A673 (cell line): ENCODE results near the gene N4BP2. TPM values are rescaled to one million over a fixed set of nuclear protein-coding genes. Genes with fewer than 3 reads are reported as not detected.

Experiments
- BruUV-seq: library from RNA; stranded (reverse); fragments of 400-500 nt; replicated peaks from 2 replicates; lab custom pipeline; 2021; lab: Mats Ljungman, UMichigan
- CTCF ChIA-PET: fragments of 300-600 bp; sonication (Branson Sonifier 250); formaldehyde crosslinking; loops from one replicate; lab custom pipeline; 2022; ENCODE audit warnings: antibody characterized with exemption; lab: Charles Lee
- POLR2A ChIA-PET: fragments of 300-600 bp; sonication (Branson Sonifier 250); formaldehyde crosslinking; loops from one replicate; lab custom pipeline; 2022; ENCODE audit warnings: antibody characterized with exemption; ENCODE audit not compliant: low non-redundant PET; lab: Charles Lee
- DNase-seq: peaks from one replicate; pipeline ENCODE4 v3.0.0-alpha.2; 2015; ENCODE audit warnings: low spot score
- H3K27ac ChIP-seq: fragments of 200-600 bp; sonication (generic); 2 replicates; pipeline ENCODE4 v1.5.1; 2016; ENCODE audit warnings: mixed run types, low read depth, mild to moderate bottlenecking, mixed read lengths, antibody characterized with exemption, low read length; ENCODE audit not compliant: poor library complexity, severe bottlenecking
- H3K27me3 ChIP-seq: fragments of 200-600 bp; sonication (generic); replicated peaks from 2 replicates; pipeline ENCODE4 v1.6.1; 2017; ENCODE audit warnings: mixed run types, low read depth, mild to moderate bottlenecking, mixed read lengths, antibody characterized with exemption, low read length; ENCODE audit not compliant: insufficient read depth, poor library complexity
- H3K36me3 ChIP-seq: fragments of 200-600 bp; sonication (generic); 2 replicates; pipeline ENCODE4 v1.6.1; 2016; ENCODE audit warnings: mixed run types, mild to moderate bottlenecking, mixed read lengths, antibody characterized with exemption, low read length; ENCODE audit not compliant: insufficient read depth, poor library complexity, severe bottlenecking
- H3K4me1 ChIP-seq: fragments of 200-600 bp; sonication (generic); 2 replicates; pipeline ENCODE4 v1.6.1; 2017; ENCODE audit warnings: mixed run types, mild to moderate bottlenecking, mixed read lengths, antibody characterized with exemption, low read length; ENCODE audit not compliant: insufficient read depth, poor library complexity, severe bottlenecking
- H3K4me3 ChIP-seq: fragments of 200-600 bp; sonication (generic); 2 replicates; pipeline ENCODE4 v1.5.1; 2016; ENCODE audit warnings: low read depth, mixed run types, mild to moderate bottlenecking, mixed read lengths, low read length; ENCODE audit not compliant: poor library complexity, severe bottlenecking
- H3K9me3 ChIP-seq: fragments of 200-600 bp; sonication (generic); 2 replicates; pipeline ENCODE4 v1.6.1; 2016; ENCODE audit warnings: mixed run types, low read depth, mild to moderate bottlenecking, mixed read lengths, antibody characterized with exemption, low read length; ENCODE audit not compliant: poor library complexity, severe bottlenecking
- CTCF ChIP-seq: fragments of 300-800, 200-600 bp; sonication (generic); conservative IDR thresholded peaks from 2 replicates; pipeline ENCODE4 v1.5.1; 2017; ENCODE audit warnings: low read depth, mild to moderate bottlenecking, antibody characterized with exemption, low read length, moderate library complexity, mixed read lengths
- EZH2 ChIP-seq: fragments of 200-600 bp; sonication (generic); IDR thresholded peaks from 2 replicates; pipeline ENCODE4 v1.6.1; 2017; ENCODE audit warnings: borderline replicate concordance, low read depth, mild to moderate bottlenecking, mixed read lengths, antibody characterized with exemption, low read length; ENCODE audit not compliant: poor library complexity, severe bottlenecking
- intact Hi-C: fragments of 100-400 bp; cut with micrococcal nuclease; formaldehyde crosslinking; loops from one replicate; pipeline ENCODE4 v1.10.0; 2022; ENCODE audit not compliant: unreplicated experiment
- total RNA-seq: library from RNA; stranded (reverse); gene quantifications from 2 replicates; pipeline ENCODE4 v1.2.3, GENCODE V29; 2021

The N4BP2 gene
- total RNA-seq, 1 experiment from 2014 or later, result 21.3 TPM

GRCh38 chr4:40186665-40187014 is 130.0 kb downstream of the N4BP2 start:
- ChIA-PET CTCF (no interaction called here), POLR2A (no interaction called here)
- DNase-seq, result no peak
- no TSS peak for BruUV-seq
- no peak overlapping the region for H3K4me3 ChIP-seq
- H3K9me3 ChIP-seq, result no peaks in the 10 kb centered on the region
- peak overlapping the region; percentile 82 for H3K27ac ChIP-seq
- peaks cover 52% of the 10 kb centered on the region for H3K4me1 ChIP-seq
- no peak for TF ChIP-seq CTCF
- TF ChIP-seq EZH2, result no peak
- no peaks in the 10 kb centered on the region for H3K36me3 ChIP-seq
- H3K27me3 ChIP-seq, result no peaks in the 10 kb centered on the region
- intact Hi-C loops, result no loop called here

- Histone ChIP-seq H3K4me1 (peaks cover 60% of the 10 kb centered on the region), H3K9me3 (no peaks in the 10 kb centered on the region), H3K4me3 (no peak overlapping the region), H3K27ac (no peak overlapping the region), H3K36me3 (no peaks in the 10 kb centered on the region), H3K27me3 (no peaks in the 10 kb centered on the region)
- intact Hi-C loops, result no loop called here
- CTCF ChIA-PET, result no interaction called here
- BruUV-seq, result no TSS peak
- TF ChIP-seq CTCF (no peak), EZH2 (no peak)
- no peak for DNase-seq
- POLR2A ChIA-PET, result no interaction called here
Measured at GRCh38 chr4:40187386-40187906, 130.8 kb downstream of the N4BP2 start.

GRCh38 chr4:40190019-40190418 is 133.4 kb downstream of the N4BP2 start:
- DNase-seq, result no peak
- no peaks in the 10 kb centered on the region for H3K36me3 ChIP-seq
- no peak overlapping the region for H3K4me3 ChIP-seq
- TF ChIP-seq CTCF (no peak), EZH2 (no peak)
- peaks cover 79% of the 10 kb centered on the region for H3K4me1 ChIP-seq
- no peaks in the 10 kb centered on the region for H3K9me3 ChIP-seq
- H3K27me3 ChIP-seq, result no peaks in the 10 kb centered on the region
- peak overlapping the region; percentile 97 for H3K27ac ChIP-seq
- ChIA-PET CTCF (no interaction called here), POLR2A (no interaction called here)
- intact Hi-C loops, result no loop called here
- BruUV-seq, result no TSS peak
